HG03520 (cell line): ENCODE results near the gene UGGT2.
"Not testable (repeated sequence)": the region's sequence is repeated elsewhere in the genome, so short reads cannot be mapped to it uniquely, and the experiment has no call there.

Experiments used
- ATAC-seq: cut with Tn5 transposase; IDR thresholded peaks from one replicate; pipeline ENCODE4 v1.9.1; 2021; ENCODE audit warnings: mild to moderate bottlenecking, moderate library complexity; ENCODE audit not compliant: unreplicated experiment

Gene UGGT2

DNA sequence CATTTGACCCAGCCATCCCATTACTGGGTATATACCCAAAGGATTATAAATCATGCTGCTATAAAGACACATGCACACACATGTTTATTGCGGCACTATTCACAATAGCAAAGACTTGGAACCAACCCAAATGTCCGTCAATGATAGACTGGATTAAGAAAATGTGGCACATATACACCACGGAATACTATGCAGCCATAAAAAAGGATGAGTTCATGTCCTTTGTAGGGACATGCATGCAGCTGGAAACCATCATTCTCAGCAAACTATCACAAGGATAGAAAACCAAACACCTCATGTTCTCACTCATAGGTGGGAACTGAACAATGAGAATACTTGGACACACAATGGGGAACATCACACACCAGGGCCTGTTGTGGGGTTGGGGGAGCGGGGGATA is 2.2 kb downstream of the UGGT2 start:
- not testable (repeated sequence) for ATAC-seq

DNA sequence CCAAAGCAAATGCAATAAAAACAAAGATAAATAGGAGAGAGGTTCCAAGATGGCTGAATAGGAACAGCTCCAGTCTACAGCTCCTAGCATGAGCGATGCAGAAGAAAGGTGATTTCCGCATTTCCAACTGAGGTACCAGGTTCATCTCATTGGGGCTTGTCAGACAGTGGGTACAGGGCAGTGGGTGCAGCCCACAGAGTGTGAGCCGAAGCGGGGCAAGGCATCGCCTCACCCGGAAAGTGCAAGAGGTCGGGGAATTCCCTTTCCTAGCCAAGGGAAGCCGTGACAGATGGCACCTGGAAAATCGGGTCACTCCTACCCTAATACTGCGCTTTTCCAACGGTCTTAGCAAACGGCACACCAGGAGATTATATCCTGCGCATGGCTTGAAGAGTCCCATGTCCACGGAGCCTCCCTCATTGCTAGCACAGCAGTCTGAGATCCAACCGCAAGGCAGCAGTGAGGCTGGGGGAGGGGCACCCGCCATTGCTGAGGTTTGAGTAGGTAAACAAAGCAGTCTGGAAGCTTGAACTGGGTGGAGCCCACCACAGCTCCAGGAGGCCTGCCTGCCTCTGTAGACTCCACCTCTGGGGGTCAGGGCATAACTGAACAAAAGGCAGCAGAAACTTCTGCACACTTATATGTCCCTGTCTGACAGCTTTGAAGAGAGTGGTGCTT is 6.6 kb downstream of the UGGT2 start:
- ATAC-seq = not testable (repeated sequence)

DNA sequence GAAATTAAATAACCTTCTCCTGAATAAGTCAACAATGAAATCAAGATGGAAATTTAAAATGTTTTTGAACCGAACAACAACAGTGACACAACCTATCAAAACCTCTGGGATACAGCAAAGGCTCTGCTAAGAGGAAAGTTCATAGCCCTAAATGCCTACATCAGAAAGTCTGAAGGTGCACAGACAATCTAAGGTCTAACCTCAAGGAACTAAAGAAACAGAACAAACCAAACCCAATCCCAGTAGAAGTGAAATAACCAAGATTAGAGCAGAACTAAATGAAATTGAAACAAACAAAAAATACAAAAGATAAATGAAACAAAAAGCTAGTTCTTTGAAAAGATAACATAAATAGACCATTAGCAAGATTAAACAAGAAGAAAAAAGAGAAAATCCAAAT is 9.0 kb downstream of the UGGT2 start:
- no peak for ATAC-seq

DNA sequence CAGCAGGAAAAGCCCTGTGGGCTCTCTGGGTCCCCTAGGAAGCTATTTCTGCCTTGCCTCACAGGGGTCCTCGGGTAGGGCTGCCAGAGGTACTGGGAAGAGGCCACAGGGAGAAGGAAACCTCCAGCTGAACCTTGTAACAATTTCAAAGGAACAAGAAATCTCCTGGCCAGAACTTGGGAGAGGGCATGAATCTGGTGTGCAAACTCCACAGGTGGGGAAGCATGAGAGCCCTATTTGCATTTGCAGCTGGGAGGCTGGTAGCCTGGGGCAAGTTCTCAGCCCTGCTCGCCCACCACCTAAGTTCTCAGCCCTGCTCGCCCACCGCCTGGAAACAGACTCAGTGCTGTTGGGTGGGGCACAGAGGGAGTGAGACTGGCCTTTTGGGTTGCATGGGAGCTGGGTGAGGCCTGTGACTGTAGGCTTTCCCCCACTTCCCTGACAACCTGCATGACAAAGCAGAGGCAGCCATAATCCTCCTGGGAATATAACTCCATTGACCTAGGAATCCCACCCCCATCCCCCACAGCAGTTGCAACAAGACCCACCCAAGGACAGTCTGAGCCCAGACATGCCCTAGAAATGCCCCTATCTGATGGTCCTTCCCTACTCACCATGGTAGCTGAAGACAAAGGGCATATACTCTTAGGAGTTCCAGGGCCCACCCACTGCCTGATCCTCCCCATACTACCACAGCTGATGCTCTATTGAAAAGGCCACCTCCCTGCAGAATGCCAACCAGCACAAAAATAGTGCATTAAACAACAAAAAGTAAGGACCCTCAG is 11.7 kb downstream of the UGGT2 start:
- no peak for ATAC-seq

DNA sequence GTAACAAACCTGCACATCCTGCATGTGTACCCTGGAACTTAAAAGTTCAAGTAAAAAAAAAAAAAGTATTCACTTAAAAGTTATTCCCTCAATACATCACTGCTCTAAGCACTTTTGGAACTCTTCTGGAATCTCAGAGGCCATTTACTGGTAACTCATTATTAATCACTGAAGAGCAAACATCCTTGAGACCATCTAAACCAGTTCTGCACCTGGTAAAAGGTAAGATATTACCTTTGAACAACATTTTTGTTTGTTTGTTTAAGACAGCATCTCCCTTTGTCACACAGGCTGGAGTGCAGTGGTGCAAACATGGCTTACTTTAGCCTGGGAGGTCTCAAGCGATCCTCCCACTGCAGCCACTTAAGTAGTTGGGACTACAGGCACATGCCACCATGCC is 16.7 kb downstream of the UGGT2 start:
- no peak for ATAC-seq

DNA sequence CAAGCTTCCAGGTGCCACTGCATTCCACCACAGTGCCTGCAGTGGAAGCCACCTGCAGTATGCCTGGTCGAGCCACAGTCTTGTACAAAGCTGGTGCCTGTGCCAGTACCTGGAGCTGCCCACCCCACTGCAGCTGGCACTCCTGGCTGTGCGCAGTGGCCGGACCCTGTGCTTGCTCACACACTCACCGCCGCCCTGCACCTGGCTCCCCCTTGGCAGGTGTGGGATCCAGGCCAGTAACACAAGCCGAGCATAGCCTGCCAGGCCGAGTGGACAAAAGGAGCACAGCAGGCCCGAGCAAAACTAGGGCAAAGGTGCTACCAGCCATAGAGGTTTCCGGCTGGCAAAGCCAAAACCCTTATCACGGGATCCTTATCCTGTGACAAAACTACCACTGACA is 18.5 kb downstream of the UGGT2 start:
- ATAC-seq = no peak

DNA sequence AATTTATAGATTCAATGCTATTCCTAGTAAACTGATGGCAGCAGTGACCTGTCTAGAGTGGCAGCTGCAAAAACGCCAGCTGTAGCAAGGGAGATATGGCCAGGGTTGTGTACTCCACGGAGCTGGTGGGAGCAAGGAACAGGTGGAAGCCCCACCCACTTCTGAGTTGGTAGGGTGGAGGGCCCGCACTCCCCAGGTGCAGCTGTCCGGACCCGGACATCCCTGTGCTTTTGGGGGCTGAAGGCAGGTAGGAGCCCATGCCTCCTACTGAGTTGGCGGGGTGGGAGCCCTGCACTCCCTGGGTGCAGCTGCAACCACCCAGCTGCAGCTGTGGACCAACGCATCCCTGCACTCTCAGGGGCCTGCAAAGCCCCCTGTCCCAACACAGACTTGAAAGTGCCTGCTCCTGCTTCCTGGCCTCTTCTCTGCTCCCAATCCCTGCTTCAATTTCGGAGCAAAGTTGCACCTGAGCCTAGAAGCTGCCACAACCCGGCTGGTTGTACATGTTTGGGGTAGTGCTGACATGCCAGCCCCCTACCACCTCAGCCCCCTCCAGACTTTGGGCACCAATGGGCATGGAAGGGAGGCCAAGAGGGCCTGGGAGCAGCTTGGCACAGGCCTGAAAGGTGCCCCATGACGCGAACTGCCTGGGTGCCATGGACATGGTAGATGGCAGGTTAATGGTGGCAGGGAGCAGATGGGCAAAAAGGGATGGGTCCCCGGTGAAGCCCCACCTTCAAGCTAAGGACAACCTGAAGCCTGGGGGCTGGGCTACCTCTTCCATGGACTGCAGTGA is 19.8 kb downstream of the UGGT2 start:
- no peak for ATAC-seq

DNA sequence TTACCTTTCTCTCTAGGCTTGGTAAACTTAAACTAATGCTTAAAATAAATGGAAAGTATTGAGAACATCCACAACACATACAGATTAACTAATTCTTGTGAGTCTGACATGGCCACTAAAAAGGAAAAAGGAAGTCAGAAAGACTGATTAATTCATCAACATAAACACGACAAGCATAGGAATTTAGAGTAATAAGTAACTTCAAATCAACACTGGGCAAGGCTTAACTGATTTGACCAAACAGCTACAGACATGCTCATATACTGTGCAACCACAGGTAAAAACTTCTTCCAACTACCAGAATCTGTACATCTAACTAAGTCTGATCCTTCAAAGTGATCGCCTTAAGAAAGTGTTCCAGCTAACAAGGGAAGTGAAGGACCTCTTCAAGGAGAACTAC is 20.5 kb downstream of the UGGT2 start:
- ATAC-seq = no peak

DNA sequence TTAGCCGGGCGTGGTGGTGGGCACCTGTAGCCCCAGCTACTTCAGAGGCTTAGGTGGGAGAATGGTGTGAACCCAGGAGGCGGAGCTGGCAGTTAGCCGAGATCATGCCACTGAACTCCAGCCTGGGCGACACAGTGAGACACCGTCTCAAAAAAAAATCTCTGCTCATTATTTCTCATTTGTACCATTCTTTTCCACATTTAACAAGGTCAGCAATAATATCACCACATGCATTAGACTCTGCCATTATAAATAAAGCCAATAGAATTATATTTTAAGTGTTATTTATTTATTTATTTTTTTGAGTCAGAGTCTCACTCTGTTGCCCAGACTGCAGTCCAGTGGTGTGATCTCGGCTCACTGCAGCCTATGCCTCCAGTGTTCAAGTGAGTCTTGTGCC is 24.2 kb downstream of the UGGT2 start:
- ATAC-seq = no peak

DNA sequence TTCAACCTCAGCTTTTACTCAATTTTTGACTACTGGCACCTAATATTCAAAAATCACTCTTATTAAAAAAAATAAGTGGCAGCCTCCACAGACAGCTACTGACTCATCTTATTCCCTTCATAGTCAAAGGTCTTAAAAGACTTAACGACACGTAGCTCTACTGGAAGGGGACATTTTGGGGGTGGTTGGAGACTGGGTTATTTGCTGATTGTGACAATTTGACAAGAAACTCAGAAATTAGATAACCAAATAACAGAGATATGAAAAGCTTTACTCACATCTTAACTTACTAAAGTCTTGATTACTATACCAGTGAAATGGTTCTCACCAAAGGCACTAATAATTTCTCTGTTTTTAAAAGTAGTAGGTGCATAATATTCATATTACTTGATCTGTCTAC is 25.7 kb downstream of the UGGT2 start:
- ATAC-seq = no peak

DNA sequence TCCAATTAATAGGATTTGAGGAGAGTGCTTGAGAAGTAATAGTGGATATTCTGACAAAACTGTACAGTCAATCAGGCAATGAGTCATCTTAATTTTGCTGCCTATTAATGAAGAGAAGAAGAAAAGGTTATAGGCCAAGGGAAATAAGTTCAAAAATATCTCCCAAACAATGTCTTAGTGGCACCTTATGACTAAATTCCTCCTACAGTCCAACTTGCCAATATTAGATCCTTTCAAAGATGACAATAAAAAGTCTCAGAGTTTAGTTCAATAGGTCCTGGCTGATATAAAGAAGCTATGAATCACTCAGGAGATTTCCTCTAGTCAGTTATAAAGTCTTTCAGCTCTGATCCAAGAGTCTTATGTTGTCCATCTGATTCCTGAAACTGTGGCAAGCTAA is 27.9 kb downstream of the UGGT2 start:
- no peak for ATAC-seq

DNA sequence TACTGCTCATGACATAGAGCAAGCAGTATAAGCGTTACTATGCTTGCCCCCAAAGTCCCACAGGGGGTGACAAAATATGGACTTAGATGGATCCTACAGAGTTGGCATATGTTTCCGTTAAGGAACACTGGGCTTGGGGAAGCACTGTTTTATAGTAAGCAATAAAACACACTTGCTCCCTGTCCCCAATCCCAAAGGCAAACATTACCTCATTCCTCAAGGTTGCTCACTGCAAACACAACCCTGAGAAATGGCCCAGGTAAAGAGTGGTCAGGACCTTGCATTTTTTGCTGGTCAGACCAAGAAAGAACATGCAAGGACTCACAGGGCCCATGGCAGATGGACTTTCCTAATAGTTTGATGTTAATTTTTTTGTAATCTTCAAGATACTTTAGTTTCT is 32.3 kb downstream of the UGGT2 start:
- no peak for ATAC-seq

DNA sequence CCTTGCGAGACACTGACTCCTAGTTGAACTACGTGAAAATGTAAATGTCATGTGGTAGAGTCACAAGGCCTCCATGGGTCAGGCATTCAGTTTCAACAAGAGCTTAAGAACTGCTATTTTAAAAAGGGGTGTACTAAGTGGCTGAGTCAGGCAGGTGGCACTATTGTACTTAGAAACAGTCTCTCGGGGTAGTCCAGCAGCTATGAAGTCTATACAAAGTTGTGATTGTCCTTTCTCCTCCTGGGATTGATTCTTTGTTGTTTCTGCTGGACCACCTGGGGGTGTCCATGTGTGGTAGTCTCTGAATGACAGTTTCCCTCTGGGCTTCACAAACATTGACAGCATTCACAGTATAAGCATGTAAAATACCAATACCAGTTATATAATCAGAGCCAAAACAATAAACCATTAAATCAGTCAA is 33.0 kb downstream of the UGGT2 start:
- peak; percentile 90 for ATAC-seq

DNA sequence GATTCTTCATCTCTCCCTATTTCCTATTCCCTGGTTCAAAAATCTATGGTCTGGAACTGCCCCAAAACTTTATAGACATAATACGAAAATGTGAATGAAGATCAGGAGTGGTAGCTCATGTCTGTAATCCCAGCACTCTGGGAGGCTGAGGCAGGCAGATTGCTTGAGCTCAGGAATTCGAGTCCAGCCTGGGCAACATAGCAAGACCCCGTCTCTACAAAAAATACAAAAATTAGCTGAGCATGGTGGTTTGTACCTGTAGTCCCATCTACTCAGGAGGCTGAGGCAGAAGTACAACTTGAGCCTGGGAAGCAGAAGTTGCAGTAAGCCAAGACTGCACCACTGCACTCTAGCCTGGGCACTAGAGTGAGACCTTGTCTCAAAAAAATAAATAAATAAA is 35.1 kb downstream of the UGGT2 start:
- ATAC-seq = no peak

DNA sequence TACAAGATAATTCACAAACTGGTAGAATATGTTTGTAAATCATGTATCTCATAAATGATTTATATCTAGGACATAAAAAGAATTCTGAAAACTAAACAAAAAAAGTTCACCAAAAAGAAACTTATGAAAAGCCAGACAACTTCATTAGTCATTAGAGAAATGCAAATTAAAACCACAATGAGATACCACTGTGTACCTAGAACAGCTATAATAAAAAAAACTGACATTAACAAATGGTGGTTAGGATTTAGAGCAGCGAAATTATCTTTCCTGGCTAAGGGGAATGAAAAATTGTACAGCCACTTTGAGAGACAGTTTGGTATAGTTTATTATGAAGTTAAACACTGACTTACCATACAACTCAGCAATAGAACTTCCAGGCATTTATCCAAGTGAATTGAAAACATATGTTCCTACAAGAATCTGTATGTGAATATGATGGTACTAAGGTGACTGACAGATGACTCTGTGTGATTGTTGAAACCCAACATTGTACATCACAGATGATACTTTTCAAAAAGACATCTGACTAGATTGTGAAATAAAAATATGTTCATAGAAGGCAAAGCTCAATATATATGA is 41.8 kb downstream of the UGGT2 start:
- ATAC-seq = no peak

DNA sequence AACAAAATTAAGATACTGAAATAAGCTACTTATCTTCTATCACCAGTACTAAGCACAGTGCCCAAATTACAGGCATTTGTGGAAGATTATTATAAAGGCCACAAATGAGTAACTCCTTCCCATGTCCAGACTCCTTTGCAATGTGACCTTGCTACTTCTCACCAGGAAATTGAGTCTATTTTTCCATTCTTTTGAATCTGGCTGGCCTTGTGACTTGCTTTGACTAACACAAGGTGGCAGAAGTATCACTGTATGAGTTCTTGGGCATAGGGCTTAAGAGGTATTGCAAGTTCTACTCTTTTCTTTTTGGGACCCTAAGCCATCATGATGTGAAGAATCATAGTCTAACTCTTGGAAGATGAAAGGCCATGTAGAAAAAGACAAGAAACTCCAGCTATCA is 49.9 kb downstream of the UGGT2 start:
- no peak for ATAC-seq

DNA sequence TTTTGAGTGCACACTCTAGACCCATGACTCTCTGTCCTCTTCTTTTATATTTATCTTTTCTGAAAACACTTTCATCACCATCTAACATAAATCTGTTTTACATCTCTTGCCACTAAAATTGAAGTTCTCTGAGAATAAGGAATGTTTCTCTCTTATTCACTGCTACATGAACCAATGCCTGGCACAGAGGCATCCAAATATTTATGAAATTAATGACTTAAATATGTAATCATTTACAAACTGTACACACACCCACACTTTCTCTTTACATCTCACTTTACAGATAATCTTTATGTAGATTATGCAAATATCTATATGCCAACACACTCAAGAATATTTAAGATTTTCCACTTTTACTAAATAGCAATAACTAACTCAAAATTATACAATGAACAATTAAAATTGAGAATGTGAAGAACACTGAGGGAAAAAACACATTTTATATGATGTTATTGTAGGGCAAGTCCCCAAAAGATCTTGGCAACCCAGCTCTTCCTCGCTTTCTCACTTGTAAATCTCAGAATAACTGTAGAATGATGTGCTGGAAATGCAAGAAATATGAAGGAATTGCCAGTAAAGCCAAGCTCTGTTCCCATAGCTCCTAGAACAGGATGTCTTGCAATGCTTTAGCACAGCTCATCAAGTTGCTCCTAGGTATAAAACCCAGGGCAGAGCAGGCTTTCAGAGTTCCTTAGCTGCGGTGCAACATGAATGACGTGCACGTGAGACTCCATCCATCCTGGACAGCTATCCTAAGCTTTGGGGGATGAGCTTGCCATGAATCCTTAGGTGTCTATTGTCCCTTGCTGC is 50.7 kb downstream of the UGGT2 start:
- ATAC-seq = no peak

DNA sequence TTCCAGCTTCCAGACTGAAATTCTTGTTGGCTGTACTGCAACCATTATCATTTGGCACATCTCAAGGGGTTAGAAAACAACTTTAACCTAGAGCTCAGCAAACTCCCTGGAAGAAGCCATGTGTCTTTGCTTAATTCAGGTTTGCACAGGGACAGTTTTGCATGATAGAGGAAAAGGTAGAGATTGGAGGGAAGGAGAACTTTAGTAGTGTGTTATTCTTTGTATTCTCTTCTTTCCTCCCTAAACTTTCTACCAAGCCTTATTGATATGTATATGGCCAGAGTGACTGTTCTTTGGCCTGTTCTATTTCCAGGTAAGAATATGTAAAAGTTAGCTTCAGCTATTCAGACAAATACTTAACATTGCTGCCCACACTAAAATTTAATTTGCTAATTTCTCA is 53.1 kb downstream of the UGGT2 start:
- ATAC-seq = no peak

DNA sequence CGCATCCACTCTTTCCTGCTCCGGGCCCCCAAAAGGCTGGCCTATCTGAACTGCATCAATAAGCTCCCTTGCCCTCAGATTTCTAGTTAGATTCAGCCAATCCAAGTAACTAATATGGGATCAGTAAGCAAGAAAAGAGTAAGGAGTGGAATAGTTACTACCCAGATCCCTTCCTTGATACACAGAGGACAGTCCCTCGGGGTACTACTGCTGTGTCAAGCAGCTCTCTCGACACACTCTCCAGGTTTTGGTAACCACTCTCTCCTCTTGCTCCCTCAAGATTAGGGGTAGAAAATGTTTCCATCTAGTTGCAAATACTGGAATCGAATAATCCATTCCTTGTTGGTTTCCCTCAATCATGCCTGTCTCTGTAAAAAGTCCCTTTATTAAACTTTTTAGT is 65.4 kb downstream of the UGGT2 start:
- no peak for ATAC-seq

DNA sequence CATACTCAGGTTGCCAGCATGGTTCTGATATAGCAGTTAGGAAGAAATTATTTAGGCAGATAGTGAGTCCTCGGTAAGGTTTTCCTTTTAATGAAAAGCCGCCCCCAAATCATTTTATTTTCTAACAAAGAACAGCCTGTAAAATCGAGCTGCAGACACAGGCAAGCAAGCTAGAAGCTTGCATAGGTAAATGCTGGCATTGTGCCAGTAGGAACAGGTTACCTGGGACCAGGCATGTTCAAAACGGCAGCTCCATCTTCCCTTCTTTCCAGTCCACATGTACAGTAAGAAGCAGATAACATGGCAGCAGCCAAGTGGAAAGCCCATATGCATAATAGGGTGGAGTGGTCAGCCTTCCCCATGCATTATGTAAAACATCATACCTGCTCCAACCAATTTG is 71.1 kb downstream of the UGGT2 start:
- ATAC-seq = no peak

DNA sequence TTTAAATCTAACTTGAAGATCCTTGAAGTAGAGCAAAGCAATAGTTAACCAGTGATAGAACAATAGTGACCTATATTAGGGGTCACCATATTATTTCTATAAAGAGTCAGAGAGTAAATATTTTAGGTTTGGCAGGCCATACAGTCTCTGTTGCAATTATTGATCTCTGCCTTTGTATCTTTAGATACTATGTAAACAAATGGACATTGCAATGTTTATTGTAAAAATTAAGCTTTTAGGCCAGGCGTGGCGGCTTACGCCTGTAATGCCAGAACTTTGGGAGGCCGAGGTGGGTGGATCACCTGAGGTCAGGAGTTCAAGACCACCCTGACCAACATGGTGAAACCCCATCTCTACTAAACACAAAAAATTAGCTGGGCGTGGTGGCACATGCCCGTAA is 80.5 kb downstream of the UGGT2 start:
- ATAC-seq = not testable (repeated sequence)
